Hepatocyte (in vitro differentiated cells): ENCODE results near the gene HEBP1.

ENCODE experiments used
- CTCF ChIP-seq: fragments of 200-600 bp; sonication (generic); IDR thresholded peaks from 2 replicates; pipeline ENCODE4 v1.5.1; 2016; ENCODE audit warnings: antibody characterized with exemption, mild to moderate bottlenecking; ENCODE audit not compliant: poor library complexity
- EZH2 ChIP-seq: fragments of 200-600 bp; sonication (generic); IDR thresholded peaks from 2 replicates; pipeline ENCODE4 v1.6.1; 2016; ENCODE audit warnings: antibody characterized with exemption, mild to moderate bottlenecking, borderline replicate concordance
- EZH2phosphoT487 ChIP-seq: fragments of 200-600 bp; sonication (generic); IDR thresholded peaks from one replicate; pipeline ENCODE4 v1.6.1; 2018; ENCODE audit warnings: antibody characterized with exemption, mild to moderate bottlenecking, low read depth, moderate library complexity; ENCODE audit not compliant: unreplicated experiment, severe bottlenecking

GRCh38 chr12:12947902-12948301 is 52.2 kb downstream of the HEBP1 start:
- TF ChIP-seq CTCF (no peak), EZH2phosphoT487 (no peak), EZH2 (no peak)
